ENCODE results near the gene OR51B5. TPM values are rescaled to one million over a fixed set of nuclear protein-coding genes. Genes with fewer than 3 reads are reported as not detected.
"Not testable (repeated sequence)": the region's sequence is repeated elsewhere in the genome, so short reads cannot be mapped to it uniquely, and the experiment has no call there.

OR51B5 gene, protein sequence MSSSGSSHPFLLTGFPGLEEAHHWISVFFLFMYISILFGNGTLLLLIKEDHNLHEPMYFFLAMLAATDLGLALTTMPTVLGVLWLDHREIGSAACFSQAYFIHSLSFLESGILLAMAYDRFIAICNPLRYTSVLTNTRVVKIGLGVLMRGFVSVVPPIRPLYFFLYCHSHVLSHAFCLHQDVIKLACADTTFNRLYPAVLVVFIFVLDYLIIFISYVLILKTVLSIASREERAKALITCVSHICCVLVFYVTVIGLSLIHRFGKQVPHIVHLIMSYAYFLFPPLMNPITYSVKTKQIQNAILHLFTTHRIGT
- not detected in 2 replicates for total RNA-seq

DNA sequence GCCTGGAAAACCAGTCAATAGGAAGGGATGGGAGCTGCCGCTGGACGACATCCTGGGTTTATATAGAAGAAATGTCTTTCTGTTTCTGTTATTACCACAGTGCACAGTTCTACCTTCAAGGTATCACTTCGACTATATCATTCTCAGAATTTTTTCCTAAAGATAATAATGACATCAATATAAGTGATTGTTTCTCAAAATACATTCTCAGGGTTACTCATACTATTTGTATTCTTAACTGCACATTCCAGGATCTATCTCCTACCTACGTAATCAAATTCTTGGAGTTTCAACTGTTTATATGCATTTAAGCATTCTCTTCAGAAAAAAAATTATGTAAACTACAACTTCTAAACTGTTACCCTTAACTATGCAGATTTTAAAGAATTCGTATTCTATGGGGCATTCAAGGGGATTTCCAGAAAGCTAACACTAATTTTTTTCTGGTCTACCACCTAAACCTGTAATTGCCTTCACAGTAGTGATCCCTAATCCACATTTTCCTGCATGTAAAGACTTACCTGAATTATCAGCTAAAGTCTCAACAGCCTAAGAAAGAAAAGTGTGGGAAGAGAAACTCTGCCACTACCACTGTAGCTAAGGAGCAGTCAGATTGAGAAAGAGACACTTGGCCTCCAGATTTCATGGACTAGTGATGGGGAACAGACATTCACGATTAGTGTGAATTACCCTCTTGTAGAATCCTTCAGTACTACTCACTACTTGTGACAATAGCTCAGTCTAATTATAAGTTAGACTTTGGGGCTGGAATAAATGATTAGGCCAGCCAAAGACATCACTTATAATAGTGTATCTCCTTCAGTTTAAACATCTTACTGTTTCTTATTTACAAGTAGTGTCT is at the start of gene OR51B5:
OR51B5 (minus strand) TSS at position 51 of the 862 bp plus-strand sequence; CDS start at position 51, 0 bp downstream.
- no peak for DNase-seq (ENCODE audit: extremely low read depth, low read depth, low spot score)

- DNase-seq (ENCODE audit: extremely low read depth, low read depth, low spot score) = no peak
Observed at GRCh38 chr11:5390210-5390609, 46.9 kb upstream of the OR51B5 start.

DNA sequence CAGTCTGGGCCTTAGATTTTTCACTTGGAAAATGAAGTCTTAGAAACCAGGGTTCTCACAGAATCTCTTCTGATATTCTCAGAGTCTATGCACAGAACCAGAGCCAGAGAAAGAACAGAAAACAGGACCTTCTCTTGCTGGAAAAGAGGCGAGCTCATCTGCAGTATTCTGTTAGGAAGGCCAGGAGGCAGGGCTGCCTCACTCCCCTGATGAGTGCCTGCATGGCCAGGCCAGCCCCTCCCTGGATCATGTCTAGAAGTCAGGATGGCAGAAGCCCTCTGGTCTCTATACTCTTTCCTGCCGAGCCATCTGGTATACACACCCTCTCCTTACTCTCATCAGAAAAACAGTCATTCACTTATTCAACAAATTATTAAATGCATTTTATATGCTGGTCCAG is 41.0 kb upstream of the OR51B5 start:
- no peak for DNase-seq (ENCODE audit: extremely low read depth, low read depth, low spot score)

- DNase-seq (ENCODE audit: extremely low read depth, low read depth, low spot score) = no peak
Observed at GRCh38 chr11:5383576-5383975, 40.3 kb upstream of the OR51B5 start, which contains the start of gene OR51M1. TSS of gene OR51M1 (plus strand) at chr11:5383812. CDS start at chr11:5389399, 5,587 bp downstream.

GRCh38 chr11:5380740-5381342 is 37.5 kb upstream of the OR51B5 start:
- no peak for DNase-seq (ENCODE audit: extremely low read depth, low read depth, low spot score)

GRCh38 chr11:5369789-5370188 is 26.5 kb upstream of the OR51B5 start:
- no peak for DNase-seq (ENCODE audit: extremely low read depth, low read depth, low spot score)

DNA sequence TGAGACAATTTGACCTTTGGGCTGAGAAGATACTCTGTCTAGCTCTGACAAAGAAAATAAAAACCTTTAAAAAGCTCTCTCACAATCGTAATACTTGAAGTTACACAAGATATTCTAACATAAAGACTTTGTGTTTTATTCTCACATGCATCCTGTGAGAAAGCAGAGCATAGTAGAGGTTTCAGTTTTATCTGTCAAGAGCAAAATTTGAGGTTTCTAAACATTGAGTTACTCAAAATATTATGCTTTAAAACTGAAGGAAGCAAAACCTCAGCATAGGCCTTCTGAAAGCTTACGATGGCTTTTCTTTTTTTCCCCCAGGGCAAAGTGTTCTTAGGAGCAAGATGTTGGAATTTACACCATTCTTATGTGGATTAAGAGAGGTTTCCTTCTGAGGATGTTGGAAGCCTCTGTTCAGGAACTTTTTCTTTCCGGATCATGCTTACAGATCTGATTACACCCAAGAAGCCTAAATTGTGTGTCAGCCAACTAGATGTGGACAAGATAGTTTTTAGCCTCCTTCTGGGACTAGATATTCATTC is 25.2 kb upstream of the OR51B5 start:
- no peak for DNase-seq (ENCODE audit: extremely low read depth, low read depth, low spot score)

DNA sequence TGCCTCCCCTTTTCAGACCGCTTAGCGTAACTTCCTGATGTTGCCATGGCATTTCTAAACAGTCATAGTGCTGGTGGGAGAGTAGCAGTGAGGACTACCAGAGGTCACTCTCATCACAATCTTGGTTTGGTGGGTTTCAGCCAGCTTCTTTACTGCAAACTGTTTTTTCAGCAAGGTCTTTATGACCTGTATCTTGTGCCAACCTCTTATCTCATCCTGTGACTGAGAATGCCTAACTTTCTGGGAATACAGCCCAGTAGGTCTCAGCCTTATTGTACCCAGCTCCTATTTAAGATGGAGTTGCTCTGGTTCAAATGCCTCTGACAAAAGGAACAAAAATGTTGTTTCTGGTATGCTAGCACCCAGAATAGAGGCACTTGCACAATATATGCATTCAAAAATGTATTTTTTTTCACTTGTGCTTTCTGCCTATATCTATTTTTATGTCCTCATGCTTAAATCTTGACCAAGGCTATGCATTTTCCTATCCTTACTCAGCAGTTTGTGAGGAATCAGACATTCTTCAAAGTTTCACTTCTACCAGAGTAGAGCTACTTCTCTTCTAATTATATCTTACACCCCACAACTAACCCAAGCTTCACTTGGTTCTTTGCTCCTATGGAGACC is 24.2 kb upstream of the OR51B5 start:
- DNase-seq (ENCODE audit: extremely low read depth, low read depth, low spot score) = peak; percentile 50

GRCh38 chr11:5366856-5367255 is 23.5 kb upstream of the OR51B5 start:
- DNase-seq (ENCODE audit: extremely low read depth, low read depth, low spot score) = no peak

DNA sequence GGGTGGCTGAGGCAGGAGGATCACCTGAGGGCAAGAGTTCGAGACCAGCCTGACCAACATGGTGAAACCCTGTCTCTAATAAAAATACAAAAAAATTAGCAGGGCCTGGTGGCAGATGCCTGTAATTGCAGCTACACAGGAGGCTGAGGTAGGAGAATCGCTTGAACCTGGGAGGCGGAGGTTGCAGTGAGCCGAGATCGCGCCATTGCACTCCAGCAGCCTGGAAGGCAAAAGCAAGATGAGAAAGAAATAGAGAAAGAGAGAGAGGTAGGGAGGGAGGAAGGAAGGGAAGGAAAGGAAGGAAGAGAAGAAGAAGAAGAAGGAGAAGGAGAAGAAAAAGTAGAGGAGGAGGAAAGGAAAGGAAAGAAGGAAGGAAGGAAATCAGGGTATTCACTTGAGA is 23.0 kb upstream of the OR51B5 start:
- not testable (repeated sequence) for DNase-seq (ENCODE audit: extremely low read depth, low read depth, low spot score)

- DNase-seq (ENCODE audit: extremely low read depth, low read depth, low spot score) = no peak
Observed at GRCh38 chr11:5364214-5364613, 20.9 kb upstream of the OR51B5 start.

GRCh38 chr11:5363679-5364078 is 20.4 kb upstream of the OR51B5 start:
- no peak for DNase-seq (ENCODE audit: extremely low read depth, low read depth, low spot score)

- DNase-seq (ENCODE audit: extremely low read depth, low read depth, low spot score) = no peak
Observed at GRCh38 chr11:5362017-5362625, 18.8 kb upstream of the OR51B5 start.

DNA sequence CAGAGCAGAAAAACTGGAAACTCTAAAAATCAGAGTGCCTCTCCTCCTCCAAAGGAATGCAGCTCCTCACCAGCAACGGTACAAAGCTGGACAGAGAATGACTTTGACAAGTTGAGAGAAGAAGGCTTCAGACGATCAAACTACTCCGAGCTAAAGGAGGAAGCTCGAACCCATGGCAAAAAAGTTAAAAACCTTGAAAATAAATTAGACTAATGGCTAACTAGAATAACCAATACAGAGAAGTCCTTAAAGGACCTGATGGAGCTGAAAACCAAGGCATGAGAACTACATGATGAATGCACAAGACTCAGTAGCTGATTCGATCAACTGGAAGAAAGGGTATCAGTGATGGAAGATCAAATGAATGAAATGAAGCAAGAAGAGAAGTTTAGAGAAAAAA is 12.7 kb upstream of the OR51B5 start:
- not testable (repeated sequence) for DNase-seq (ENCODE audit: extremely low read depth, low read depth, low spot score)

DNA sequence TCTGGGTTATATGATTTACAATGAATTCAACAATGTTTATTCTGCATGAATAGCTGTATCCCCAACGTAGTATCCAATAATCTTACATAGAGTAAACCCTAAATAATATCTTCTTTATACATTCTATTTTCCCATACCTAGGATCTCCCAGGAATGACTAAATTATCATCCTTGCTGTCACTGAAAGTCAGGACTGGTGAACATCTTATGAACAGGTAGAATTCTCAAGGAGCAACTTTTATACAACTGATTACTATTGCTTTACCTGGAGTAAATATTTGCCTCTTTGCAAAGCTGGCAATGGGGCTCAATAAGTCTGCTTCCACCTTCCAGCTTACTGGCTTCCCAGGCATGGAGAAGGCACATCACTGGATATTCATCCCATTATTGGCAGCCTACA is 7.9 kb upstream of the OR51B5 start, which contains the start of gene OR51B6:
OR51B6 (plus strand) TSS at position 301 of the 400 bp plus-strand sequence; CDS start at position 301, 0 bp downstream.
- no peak for DNase-seq (ENCODE audit: extremely low read depth, low read depth, low spot score)

DNA sequence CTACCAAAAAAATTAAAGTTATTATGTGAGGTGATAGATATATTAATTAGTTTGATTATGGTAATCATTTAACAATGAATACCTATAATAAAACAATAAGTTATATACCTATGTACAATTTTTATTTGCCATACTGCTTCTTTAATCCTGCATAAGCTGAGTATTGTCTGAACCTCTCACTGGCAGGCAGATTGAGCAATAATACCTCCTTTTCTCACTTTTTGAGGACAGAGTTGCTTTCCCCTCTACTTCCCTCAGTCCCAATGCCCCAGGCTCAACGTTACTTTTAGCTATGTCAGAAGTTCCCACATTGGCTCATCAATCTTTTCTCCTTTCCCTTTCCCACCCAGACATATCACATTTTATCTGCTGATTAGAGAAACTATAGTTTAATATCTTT is 6.2 kb upstream of the OR51B5 start:
- no peak for DNase-seq (ENCODE audit: extremely low read depth, low read depth, low spot score)

GRCh38 chr11:5348551-5349194 is 5.3 kb upstream of the OR51B5 start:
- no peak for DNase-seq (ENCODE audit: extremely low read depth, low read depth, low spot score)

- no peak for DNase-seq (ENCODE audit: extremely low read depth, low read depth, low spot score)
Observed at GRCh38 chr11:5345831-5346230, 2.5 kb upstream of the OR51B5 start.

DNA sequence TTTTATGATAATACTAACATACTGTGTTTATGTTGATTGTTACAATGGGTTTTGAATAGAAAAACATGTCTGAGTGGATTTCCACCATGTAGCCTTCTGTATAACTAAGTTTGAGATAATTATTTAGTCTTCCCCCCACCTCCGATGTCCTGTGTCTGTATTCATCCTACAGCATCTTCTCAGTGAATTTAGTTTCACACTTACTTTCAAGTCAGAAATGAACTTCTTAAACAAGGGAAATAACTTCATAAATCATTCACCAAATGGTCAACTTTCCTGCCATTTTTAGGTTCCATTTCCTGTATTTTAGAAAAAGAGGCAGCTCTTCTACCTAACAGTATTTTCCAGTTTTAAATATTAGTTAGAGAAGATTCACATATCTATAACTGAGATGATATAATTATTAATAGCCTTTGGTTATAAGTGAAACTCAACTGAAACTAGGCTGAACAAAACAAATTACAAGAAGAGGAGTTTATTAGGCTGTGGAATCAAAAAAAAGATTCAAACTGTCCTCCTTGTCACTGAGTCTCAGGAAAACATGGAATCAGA is 3.5 kb downstream of the OR51B5 start:
- DNase-seq (ENCODE audit: extremely low read depth, low read depth, low spot score) = no peak
